GM19035 (cell line): Measurements from ENCODE around the gene COL4A2.
"Not testable (repeated sequence)": the region's sequence is repeated elsewhere in the genome, so short reads cannot be mapped to it uniquely, and the experiment has no call there.

ENCODE experiments used
- ATAC-seq: cut with Tn5 transposase; IDR thresholded peaks from one replicate; pipeline ENCODE4 v1.9.1; 2021; ENCODE audit not compliant: unreplicated experiment

Gene COL4A2

GRCh38 chr13:110448230-110448629, 141.1 kb downstream of the COL4A2 start:
- no peak for ATAC-seq

GRCh38 chr13:110448677-110449076, 141.6 kb downstream of the COL4A2 start:
- ATAC-seq: no peak

- ATAC-seq: no peak
Observed at GRCh38 chr13:110449219-110450015, 142.3 kb downstream of the COL4A2 start.

- ATAC-seq: no peak
Observed at GRCh38 chr13:110450016-110450900, 143.2 kb downstream of the COL4A2 start.

GRCh38 chr13:110450941-110451730, 144.1 kb downstream of the COL4A2 start:
- no peak for ATAC-seq

GRCh38 chr13:110453091-110453490, 146.0 kb downstream of the COL4A2 start:
- not testable (repeated sequence) for ATAC-seq

- ATAC-seq: no peak
Observed at GRCh38 chr13:110453797-110454196, 146.7 kb downstream of the COL4A2 start.

GRCh38 chr13:110454227-110454859, 147.3 kb downstream of the COL4A2 start:
- no peak for ATAC-seq

GRCh38 chr13:110454956-110455355, 147.9 kb downstream of the COL4A2 start:
- no peak for ATAC-seq

- ATAC-seq: peak; percentile 6
Observed at GRCh38 chr13:110455444-110455843, 148.4 kb downstream of the COL4A2 start.

- ATAC-seq: peak; percentile 99
Observed at GRCh38 chr13:110455941-110456340, 148.9 kb downstream of the COL4A2 start.

- no peak for ATAC-seq
Observed at GRCh38 chr13:110456550-110456949, 149.5 kb downstream of the COL4A2 start.

GRCh38 chr13:110457361-110457760, 150.3 kb downstream of the COL4A2 start:
- ATAC-seq: no peak

- ATAC-seq: no peak
Observed at GRCh38 chr13:110458017-110458416, 150.9 kb downstream of the COL4A2 start.

GRCh38 chr13:110458594-110459365, 151.7 kb downstream of the COL4A2 start:
- ATAC-seq: no peak

GRCh38 chr13:110462091-110462490, 155.0 kb downstream of the COL4A2 start:
- ATAC-seq: no peak

- ATAC-seq: no peak
Observed at GRCh38 chr13:110463156-110463555, 156.1 kb downstream of the COL4A2 start.

- ATAC-seq: no peak
Observed at GRCh38 chr13:110463871-110464510, 156.9 kb downstream of the COL4A2 start.

GRCh38 chr13:110464556-110465333, 157.7 kb downstream of the COL4A2 start:
- ATAC-seq: no peak
